HFF-Myc (cell line): ENCODE data around the gene BMP8B.

ENCODE experiments used
- DNase-seq: peaks from one replicate; pipeline ENCODE4 v3.0.0-alpha.2; 2011; ENCODE audit warnings: low read depth; ENCODE audit errors: extremely low read depth
- H3K4me3 ChIP-seq: replicated peaks from 2 replicates; pipeline ENCODE4 v1.5.1; 2011; ENCODE audit warnings: low read depth, mild to moderate bottlenecking, control low read depth, low read length
- TF ChIP-seq, protein P1 (sequence below): IDR thresholded peaks from 2 replicates; pipeline ENCODE4 v1.5.1; 2012; ENCODE audit warnings: mild to moderate bottlenecking, low read depth, low read length, control low read depth; ENCODE audit errors: missing control alignments

The BMP8B gene

GRCh38 chr1:39788758-39789570, at the start of gene BMP8B:
Gene BMP8B, minus strand, starts transcription at chr1:39788865. Its CDS starts 380 bp downstream, at chr1:39788485.
- peak within 1 kb of the TSS; percentile 15 for H3K4me3 ChIP-seq
- TF ChIP-seq, protein P1, sequence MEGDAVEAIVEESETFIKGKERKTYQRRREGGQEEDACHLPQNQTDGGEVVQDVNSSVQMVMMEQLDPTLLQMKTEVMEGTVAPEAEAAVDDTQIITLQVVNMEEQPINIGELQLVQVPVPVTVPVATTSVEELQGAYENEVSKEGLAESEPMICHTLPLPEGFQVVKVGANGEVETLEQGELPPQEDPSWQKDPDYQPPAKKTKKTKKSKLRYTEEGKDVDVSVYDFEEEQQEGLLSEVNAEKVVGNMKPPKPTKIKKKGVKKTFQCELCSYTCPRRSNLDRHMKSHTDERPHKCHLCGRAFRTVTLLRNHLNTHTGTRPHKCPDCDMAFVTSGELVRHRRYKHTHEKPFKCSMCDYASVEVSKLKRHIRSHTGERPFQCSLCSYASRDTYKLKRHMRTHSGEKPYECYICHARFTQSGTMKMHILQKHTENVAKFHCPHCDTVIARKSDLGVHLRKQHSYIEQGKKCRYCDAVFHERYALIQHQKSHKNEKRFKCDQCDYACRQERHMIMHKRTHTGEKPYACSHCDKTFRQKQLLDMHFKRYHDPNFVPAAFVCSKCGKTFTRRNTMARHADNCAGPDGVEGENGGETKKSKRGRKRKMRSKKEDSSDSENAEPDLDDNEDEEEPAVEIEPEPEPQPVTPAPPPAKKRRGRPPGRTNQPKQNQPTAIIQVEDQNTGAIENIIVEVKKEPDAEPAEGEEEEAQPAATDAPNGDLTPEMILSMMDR: no peak
- no peak for DNase-seq

- DNase-seq: no peak
- H3K4me3 ChIP-seq: no peak overlapping the region
- TF ChIP-seq, protein P1: no peak
Observed at GRCh38 chr1:39836595-39837110, 48.0 kb upstream of the BMP8B start.

DNA sequence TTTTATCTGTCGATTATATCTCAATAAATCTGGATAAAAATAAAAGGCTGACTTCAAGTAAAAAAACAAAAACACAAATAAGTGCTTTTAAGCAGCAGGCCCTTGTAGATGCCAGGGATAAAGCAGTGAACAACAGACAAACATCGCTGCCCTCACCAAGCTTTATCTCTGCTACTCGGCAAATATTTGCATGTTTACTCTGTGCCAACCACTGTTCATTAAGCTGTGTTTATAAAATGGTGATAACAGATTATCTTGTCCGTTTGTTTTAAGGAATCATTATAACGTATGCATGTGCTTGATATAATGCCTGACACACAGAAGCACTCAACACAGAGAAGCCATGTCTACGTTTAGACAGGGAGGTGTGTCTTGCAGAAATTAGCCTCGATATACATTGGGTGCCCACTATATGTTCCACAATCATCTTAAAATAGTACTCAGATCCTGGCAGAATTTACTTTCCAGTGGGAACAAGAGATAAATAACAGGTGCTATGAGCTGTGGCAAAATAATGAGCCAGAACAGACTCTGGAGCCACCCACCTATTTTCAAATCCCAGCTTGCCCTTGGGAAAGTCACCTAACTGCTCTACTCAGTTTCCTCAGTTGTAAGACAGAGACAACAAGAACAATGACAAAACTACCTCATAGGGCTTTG, 47.4 kb upstream of the BMP8B start:
- TF ChIP-seq, protein P1: no peak
- no peak overlapping the region for H3K4me3 ChIP-seq
- no peak for DNase-seq

DNA sequence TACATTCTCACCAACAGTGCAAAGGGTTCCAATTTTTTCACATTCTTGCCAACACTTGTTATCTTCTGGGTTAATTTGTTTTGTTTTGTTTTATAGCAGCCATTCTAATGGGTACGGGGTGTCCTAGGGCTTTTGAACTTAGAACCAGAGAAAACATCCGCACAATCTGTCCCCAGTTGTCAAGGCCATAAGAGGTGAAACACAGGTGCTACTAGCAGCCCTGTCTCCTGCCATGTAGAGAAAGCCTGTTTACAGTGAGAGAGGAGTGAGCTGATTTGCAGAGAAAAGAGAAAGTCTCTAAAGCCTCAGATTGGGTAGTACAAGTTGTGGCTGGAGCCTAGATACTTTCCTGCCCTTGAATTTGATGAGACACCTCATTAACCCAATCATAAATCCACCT, 46.4 kb upstream of the BMP8B start:
- TF ChIP-seq, protein P1: no peak
- no peak overlapping the region for H3K4me3 ChIP-seq
- DNase-seq: no peak

DNA sequence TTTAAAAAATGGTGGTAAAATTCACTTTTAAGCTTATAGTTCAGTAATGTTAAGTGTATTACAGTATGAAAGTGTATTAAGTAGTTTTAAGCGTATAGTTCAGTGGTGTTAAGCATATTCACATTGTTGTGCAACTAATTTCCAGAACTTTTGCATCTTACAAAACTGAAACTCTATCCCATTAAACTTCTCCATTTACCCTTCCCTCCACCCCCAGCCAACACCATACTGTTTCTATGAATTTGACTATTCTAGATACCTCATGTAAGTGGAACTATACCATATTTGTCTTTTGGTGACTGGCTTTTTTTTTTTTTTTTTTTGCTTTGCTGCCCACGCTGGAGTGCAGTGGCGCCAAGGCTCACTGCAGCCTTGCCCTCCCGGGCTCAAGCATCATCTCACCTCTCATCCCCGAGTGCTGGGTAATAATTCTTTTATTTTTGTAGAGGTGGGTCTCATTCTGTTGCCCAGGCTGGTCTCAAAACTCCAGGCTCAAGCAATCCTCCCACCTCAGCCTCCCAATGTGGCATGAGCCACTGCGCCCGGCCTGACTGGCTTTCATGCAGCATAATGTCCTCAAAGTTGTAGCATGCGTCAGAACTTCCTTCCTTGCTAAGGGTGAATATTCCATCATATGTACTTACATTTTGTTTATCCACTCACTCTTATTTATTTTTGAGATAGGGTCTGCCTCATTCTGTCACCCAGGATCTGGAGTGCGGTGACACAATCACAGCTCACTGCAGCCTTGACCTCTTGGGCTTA, 45.1 kb upstream of the BMP8B start:
- DNase-seq: no peak
- TF ChIP-seq, protein P1: no peak
- no peak overlapping the region for H3K4me3 ChIP-seq

DNA sequence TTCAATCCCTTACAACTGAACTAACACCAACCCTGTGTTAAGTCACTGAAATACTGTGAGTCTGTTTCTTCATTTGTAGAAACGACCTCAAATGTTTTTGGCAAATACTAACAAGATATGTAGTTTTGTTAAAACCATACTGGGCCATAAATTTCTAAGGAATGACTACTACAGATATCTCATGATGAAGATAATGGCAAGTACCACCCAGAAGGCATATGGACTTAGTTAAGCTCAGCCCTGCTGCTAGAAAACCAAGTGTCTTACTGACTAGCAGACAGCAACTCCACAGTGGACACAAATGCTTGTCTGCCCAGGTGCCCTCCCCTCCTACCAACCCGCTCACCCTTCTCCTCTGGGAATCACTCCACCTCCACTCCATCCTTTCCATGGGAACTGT, 44.5 kb upstream of the BMP8B start:
- H3K4me3 ChIP-seq: no peak overlapping the region
- TF ChIP-seq, protein P1: no peak
- no peak for DNase-seq
